Measurements from ENCODE around the gene C6orf89.

Gene C6orf89

GRCh38 chr6:36964349-36964748, 78.6 kb downstream of the C6orf89 start:
- H3K36me3 ChIP-seq (ENCODE audit: insufficient read depth), result no peaks in the 10 kb centered on the region
- H3K4me2 ChIP-seq, result no peak overlapping the region
- H3K79me2 ChIP-seq (ENCODE audit: insufficient read depth, low read depth), result no peaks in the 10 kb centered on the region
- H2AFZ ChIP-seq (ENCODE audit: low read depth), result no peak overlapping the region
- H3K27ac ChIP-seq, result no peak overlapping the region
- H3K9ac ChIP-seq, result no peak overlapping the region
- no peak for TF ChIP-seq CTCF (conservative IDR thresholded peaks at IDR 0.05; ENCODE audit: low read depth, low read length)
- H3K4me3 ChIP-seq (IDR thresholded peaks at IDR 0.05; ENCODE audit: insufficient read depth, low read depth, low read length), result no peak overlapping the region
- H3K27me3 ChIP-seq (ENCODE audit: insufficient read depth, low read depth), result no peaks in the 10 kb centered on the region
- peaks cover 6% of the 10 kb centered on the region for H3K4me1 ChIP-seq (ENCODE audit: low read depth, poor library complexity, severe bottlenecking)
- no peaks in the 10 kb centered on the region for H4K20me1 ChIP-seq (ENCODE audit: insufficient read depth)

- no peaks in the 10 kb centered on the region for H4K20me1 ChIP-seq (ENCODE audit: insufficient read depth)
- no peaks in the 10 kb centered on the region for H3K79me2 ChIP-seq (ENCODE audit: insufficient read depth, low read depth)
- no peaks in the 10 kb centered on the region for H3K27me3 ChIP-seq (ENCODE audit: insufficient read depth, low read depth)
- H3K4me1 ChIP-seq (ENCODE audit: low read depth, poor library complexity, severe bottlenecking), result peaks cover 6% of the 10 kb centered on the region
- no peak overlapping the region for H2AFZ ChIP-seq (ENCODE audit: low read depth)
- H3K27ac ChIP-seq, result no peak overlapping the region
- no peak overlapping the region for H3K4me2 ChIP-seq
- H3K9ac ChIP-seq, result no peak overlapping the region
- no peaks in the 10 kb centered on the region for H3K36me3 ChIP-seq (ENCODE audit: insufficient read depth)
- no peak overlapping the region for H3K4me3 ChIP-seq (IDR thresholded peaks at IDR 0.05; ENCODE audit: insufficient read depth, low read depth, low read length)
- TF ChIP-seq CTCF (conservative IDR thresholded peaks at IDR 0.05; ENCODE audit: low read depth, low read length), result no peak
Measured at GRCh38 chr6:36964908-36965307, 79.2 kb downstream of the C6orf89 start.

- Histone ChIP-seq H2AFZ (ENCODE audit: low read depth) (no peak overlapping the region), H3K9ac (no peak overlapping the region), H3K79me2 (ENCODE audit: insufficient read depth, low read depth) (no peaks in the 10 kb centered on the region), H3K4me3 (IDR thresholded peaks at IDR 0.05; ENCODE audit: insufficient read depth, low read depth, low read length) (no peak overlapping the region), H3K36me3 (ENCODE audit: insufficient read depth) (no peaks in the 10 kb centered on the region), H3K27me3 (ENCODE audit: insufficient read depth, low read depth) (no peaks in the 10 kb centered on the region), H3K4me2 (no peak overlapping the region), H3K4me1 (ENCODE audit: low read depth, poor library complexity, severe bottlenecking) (peaks cover 6% of the 10 kb centered on the region), H3K27ac (no peak overlapping the region), H4K20me1 (ENCODE audit: insufficient read depth) (no peaks in the 10 kb centered on the region)
- TF ChIP-seq CTCF (conservative IDR thresholded peaks at IDR 0.05; ENCODE audit: low read depth, low read length), result no peak
Measured at GRCh38 chr6:36967301-36967700, 81.5 kb downstream of the C6orf89 start.

- Histone ChIP-seq H3K27me3 (ENCODE audit: insufficient read depth, low read depth) (no peaks in the 10 kb centered on the region), H4K20me1 (ENCODE audit: insufficient read depth) (no peaks in the 10 kb centered on the region), H3K9ac (no peak overlapping the region), H3K27ac (no peak overlapping the region), H2AFZ (ENCODE audit: low read depth) (no peak overlapping the region), H3K4me3 (IDR thresholded peaks at IDR 0.05; ENCODE audit: insufficient read depth, low read depth, low read length) (no peak overlapping the region), H3K36me3 (ENCODE audit: insufficient read depth) (no peaks in the 10 kb centered on the region; the same call in 1 of the 2 replicates), H3K4me2 (no peak overlapping the region), H3K79me2 (ENCODE audit: insufficient read depth, low read depth) (no peaks in the 10 kb centered on the region), H3K4me1 (ENCODE audit: low read depth, poor library complexity, severe bottlenecking) (peaks cover 6% of the 10 kb centered on the region)
- no peak for TF ChIP-seq CTCF (conservative IDR thresholded peaks at IDR 0.05; ENCODE audit: low read depth, low read length)
Measured at GRCh38 chr6:36967757-36968156, 82.0 kb downstream of the C6orf89 start.
